Keratinocyte (primary cell): ENCODE data around the gene MITD1. TPM values are rescaled to one million over a fixed set of nuclear protein-coding genes. Genes with fewer than 3 reads are reported as not detected.

Source experiments
- DNase-seq: peaks from one replicate; pipeline ENCODE4 v3.0.0-alpha.2; 2011; ENCODE audit warnings: low read depth, missing footprints, low spot score
- FAIRE-seq: peaks from 2 replicates; lab custom pipeline; 2011; peaks lifted over from hg19 to GRCh38; lab: Jason Lieb, UNC
- H2AFZ ChIP-seq: 2 replicates; pipeline ENCODE4 v1.6.0; 2012; ENCODE audit warnings: low read length, control low read depth, inconsistent platforms; ENCODE audit not compliant: control insufficient read depth
- H3K27ac ChIP-seq: 2 replicates; pipeline ENCODE4 v1.5.1; 2011; ENCODE audit warnings: low read length; ENCODE audit not compliant: control insufficient read depth, insufficient read depth
- H3K27me3 ChIP-seq: 3 replicates; pipeline ENCODE4 v1.6.0; 2011; ENCODE audit warnings: low read length; ENCODE audit not compliant: control insufficient read depth, insufficient read depth; ENCODE audit errors: extremely low read depth
- H3K36me3 ChIP-seq, 2 experiments: 2 replicates in 1 of 2; 3 replicates in 1 of 2; pipeline ENCODE4 v1.5.1; 2011; ENCODE audit warnings: low read length in 2 of 2, mild to moderate bottlenecking in 1 of 2; ENCODE audit not compliant: control insufficient read depth in 2 of 2, insufficient read depth in 2 of 2; ENCODE audit errors: extremely low read depth in 1 of 2
- H3K4me1 ChIP-seq: 3 replicates; pipeline ENCODE4 v1.5.1; 2011; ENCODE audit warnings: low read length; ENCODE audit not compliant: control insufficient read depth, insufficient read depth; ENCODE audit errors: extremely low read depth
- H3K4me2 ChIP-seq: 3 replicates; pipeline ENCODE4 v1.6.0; 2011; ENCODE audit warnings: low read depth, low read length; ENCODE audit not compliant: control insufficient read depth, insufficient read depth; ENCODE audit errors: extremely low read depth
- H3K4me3 ChIP-seq, 3 experiments: fragments of 200-600 bp in 1 of 3; sonication (generic) in 1 of 3; 2 replicates in 2 of 3; 3 replicates in 1 of 3; pipeline ENCODE4 v1.5.1; 2011 to 2016; ENCODE audit warnings: low read length in 3 of 3, mild to moderate bottlenecking in 3 of 3, control low read depth in 2 of 3, inconsistent platforms in 1 of 3, low read depth in 1 of 3, mixed read lengths in 1 of 3, mixed run types in 1 of 3, moderate library complexity in 1 of 3; ENCODE audit not compliant: control insufficient read depth in 2 of 3, insufficient read depth in 2 of 3; ENCODE audit errors: extremely low read depth in 1 of 3
- H3K79me2 ChIP-seq: 2 replicates; pipeline ENCODE4 v1.6.0; 2012; ENCODE audit warnings: low read length; ENCODE audit not compliant: control insufficient read depth, insufficient read depth
- H3K9ac ChIP-seq: 3 replicates; pipeline ENCODE4 v1.6.0; 2011; ENCODE audit warnings: low read length; ENCODE audit not compliant: control insufficient read depth, insufficient read depth; ENCODE audit errors: extremely low read depth
- H3K9me1 ChIP-seq: 3 replicates; pipeline ENCODE4 v1.6.0; 2011; ENCODE audit warnings: low read length; ENCODE audit not compliant: control insufficient read depth, insufficient read depth; ENCODE audit errors: extremely low read depth
- H3K9me3 ChIP-seq: 2 replicates; pipeline ENCODE4 v1.5.1; 2012; ENCODE audit warnings: low read depth, low read length; ENCODE audit not compliant: control insufficient read depth
- H4K20me1 ChIP-seq: 3 replicates; pipeline ENCODE4 v1.6.0; 2011; ENCODE audit warnings: low read length; ENCODE audit not compliant: control insufficient read depth, insufficient read depth; ENCODE audit errors: extremely low read depth
- CTCF ChIP-seq, 3 experiments: IDR thresholded peaks in 1 of 3; conservative IDR thresholded peaks in 1 of 3; optimal IDR thresholded peaks in 1 of 3; 2 replicates in 2 of 3; 3 replicates in 1 of 3; pipeline versions ENCODE3 to v1.5.1; 2011; ENCODE audit warnings: low read length in 3 of 3, mild to moderate bottlenecking in 3 of 3, moderate library complexity in 2 of 3, control low read depth in 1 of 3, inconsistent platforms in 1 of 3; ENCODE audit not compliant: insufficient read depth in 2 of 3; ENCODE audit errors: extremely low read depth in 1 of 3
- EZH2 ChIP-seq: IDR thresholded peaks from one replicate; pipeline ENCODE4 v1.6.1; 2012; ENCODE audit warnings: inconsistent platforms, mild to moderate bottlenecking, low read length, moderate library complexity
- dilution Hi-C: fragments of 300-500 bp; cut with MboI; formaldehyde crosslinking; loops from one replicate; pipeline ENCODE4 v1.7.0; 2020; ENCODE audit warnings: low sequenced_read_pairs; ENCODE audit not compliant: extremely low pct_ligation_motif_present
- polyA plus RNA-seq, 5 experiments: library from polyadenylated mRNA; depleted of rRNA in 3 of 5; stranded (reverse) in 3 of 5; stranded (forward) in 1 of 5; unstranded in 1 of 5; fragments of >200 nt; gene quantifications; 1 replicate in 1 of 5; 2 replicates in 3 of 5; 3 replicates in 1 of 5; pipeline versions ENCODE4 v1.2.1 to v1.2.3, GENCODE V29; 2011 to 2012; ENCODE audit warnings: missing spikeins in 2 of 5, low read depth in 1 of 5, low replicate concordance in 1 of 5

The MITD1 gene
- polyA plus RNA-seq, 1 donor (not counting 4 experiments of a cell fraction or from before 2014, with no cell fraction given) = 37.7 TPM

GRCh38 chr2:99159594-99159993 lies 21.3 kb downstream of the MITD1 start:
- H3K9me1 ChIP-seq = no peaks in the 10 kb centered on the region
- no peaks in the 10 kb centered on the region for H4K20me1 ChIP-seq
- dilution Hi-C loops = no loop called here
- H3K27me3 ChIP-seq = no peaks in the 10 kb centered on the region
- H3K4me3 ChIP-seq = no peak overlapping the region
- FAIRE-seq (no peak), DNase-seq (no peak)
- H3K9ac ChIP-seq = no peak overlapping the region
- H3K4me2 ChIP-seq = no peak overlapping the region
- H2AFZ ChIP-seq = no peak overlapping the region
- TF ChIP-seq CTCF (optimal IDR thresholded peaks at IDR 0.05 in 1 of 3, IDR thresholded peaks at IDR 0.05 in 1 of 3, conservative IDR thresholded peaks at IDR 0.05 in 1 of 3; ENCODE audit: extremely low read depth in 1 of 3, insufficient read depth in 2 of 3, low read length in 3 of 3) (no peak), EZH2 (no peak)
- no peaks in the 10 kb centered on the region for H3K36me3 ChIP-seq
- no peaks in the 10 kb centered on the region for H3K9me3 ChIP-seq
- no peaks in the 10 kb centered on the region for H3K79me2 ChIP-seq
- no peak overlapping the region for H3K27ac ChIP-seq
- peaks cover 5% of the 10 kb centered on the region for H3K4me1 ChIP-seq

GRCh38 chr2:99158599-99158998 lies 22.3 kb downstream of the MITD1 start:
- H3K4me2 ChIP-seq = no peak overlapping the region
- FAIRE-seq (no peak), DNase-seq (no peak)
- H3K9me1 ChIP-seq = no peaks in the 10 kb centered on the region
- no peak overlapping the region for H3K27ac ChIP-seq
- H3K4me1 ChIP-seq = peaks cover 11% of the 10 kb centered on the region
- H3K9ac ChIP-seq = no peak overlapping the region
- no peaks in the 10 kb centered on the region for H3K27me3 ChIP-seq
- no peaks in the 10 kb centered on the region for H3K9me3 ChIP-seq
- dilution Hi-C loops = no loop called here
- no peaks in the 10 kb centered on the region for H3K36me3 ChIP-seq
- TF ChIP-seq CTCF (optimal IDR thresholded peaks at IDR 0.05 in 1 of 3, IDR thresholded peaks at IDR 0.05 in 1 of 3, conservative IDR thresholded peaks at IDR 0.05 in 1 of 3; ENCODE audit: extremely low read depth in 1 of 3, insufficient read depth in 2 of 3, low read length in 3 of 3) (no peak), EZH2 (no peak)
- no peaks in the 10 kb centered on the region for H4K20me1 ChIP-seq
- no peak overlapping the region for H3K4me3 ChIP-seq
- H3K79me2 ChIP-seq = no peaks in the 10 kb centered on the region
- no peak overlapping the region for H2AFZ ChIP-seq
